ENCODE measurements around the gene PCNX4. TPM values are rescaled to one million over a fixed set of nuclear protein-coding genes. Genes with fewer than 3 reads are reported as not detected.

The PCNX4 gene
- total RNA-seq, 1 experiment from 2014 or later: 117 TPM

- no peaks in the 10 kb centered on the region for H3K36me3 ChIP-seq (ENCODE audit: low read depth, low read length)
- no peak overlapping the region for H3K4me3 ChIP-seq (ENCODE audit: low read length)
- POLR2A ChIA-PET (ENCODE audit: unreplicated experiment): interaction anchor here (0.6 kb wide), 1 partner anchor 21 kb away, joined by 4 read pairs; no protein-coding TSS in a partner anchor
- no TSS peak for BruUV-seq (replicated peaks)
- no peaks in the 10 kb centered on the region for H3K4me1 ChIP-seq (ENCODE audit: insufficient read depth, low read length)
- H3K9me3 ChIP-seq (ENCODE audit: low read length): no peaks in the 10 kb centered on the region
- no peaks in the 10 kb centered on the region for H3K9me2 ChIP-seq (replicated peaks; ENCODE audit: low read length)
- intact Hi-C loops (cut with micrococcal nuclease): loop anchor here (5.0 kb wide), 2 partner anchors 142 to 162 kb away; no protein-coding TSS in a partner anchor
- no peaks in the 10 kb centered on the region for H3K27me3 ChIP-seq (ENCODE audit: low read length)
- peak; percentile 29 for ATAC-seq
- no peak overlapping the region for H3K27ac ChIP-seq (ENCODE audit: low read length)
- TF ChIP-seq EZH2 (IDR thresholded peaks at IDR 0.05; ENCODE audit: low read length, unreplicated experiment): no peak
- H3K4me2 ChIP-seq (ENCODE audit: low read length): no peak overlapping the region
- CTCF ChIA-PET: interaction anchor here (0.5 to 0.6 kb wide), 3 partner anchors 253 to 836 kb away, joined by 3 to 13 read pairs (median 4); no protein-coding TSS in a partner anchor
- no peak for DNase-seq
- no peak overlapping the region for H3K9ac ChIP-seq (ENCODE audit: low read length)
- no peaks in the 10 kb centered on the region for H3K79me2 ChIP-seq (ENCODE audit: low read length)
- no peaks in the 10 kb centered on the region for H4K20me1 ChIP-seq (ENCODE audit: low read length)
- no peak overlapping the region for H2AFZ ChIP-seq (ENCODE audit: low read length)
- no peaks in the 10 kb centered on the region for H3F3A ChIP-seq (ENCODE audit: low read length, unreplicated experiment)
Observed at GRCh38 chr14:60189923-60190840, 98.5 kb downstream of the PCNX4 start.

- peak; percentile 35 for ATAC-seq
- no peak overlapping the region for H2AFZ ChIP-seq (ENCODE audit: low read length)
- H3K4me3 ChIP-seq (ENCODE audit: low read length): no peak overlapping the region
- no peak overlapping the region for H3K27ac ChIP-seq (ENCODE audit: low read length)
- no peak overlapping the region for H3K4me2 ChIP-seq (ENCODE audit: low read length)
- intact Hi-C loops (cut with micrococcal nuclease): loop anchor here (1.0 to 5.0 kb wide), 3 partner anchors 52 to 293 kb away; partner anchors contain the start of gene PPM1A
- peaks cover 3% of the 10 kb centered on the region for H3F3A ChIP-seq (ENCODE audit: low read length, unreplicated experiment)
- H3K9me3 ChIP-seq (ENCODE audit: low read length): no peaks in the 10 kb centered on the region
- H3K27me3 ChIP-seq (ENCODE audit: low read length): no peaks in the 10 kb centered on the region
- H3K9me2 ChIP-seq (replicated peaks; ENCODE audit: low read length): no peaks in the 10 kb centered on the region
- BruUV-seq (replicated peaks): no TSS peak
- peaks cover 26% of the 10 kb centered on the region for H3K4me1 ChIP-seq (ENCODE audit: insufficient read depth, low read length)
- no peaks in the 10 kb centered on the region for H4K20me1 ChIP-seq (ENCODE audit: low read length)
- no peaks in the 10 kb centered on the region for H3K36me3 ChIP-seq (ENCODE audit: low read depth, low read length)
- POLR2A ChIA-PET (ENCODE audit: unreplicated experiment): interaction anchor here (0.8 kb wide), 1 partner anchor 54 kb away, joined by 11 read pairs; the partner anchor contains the start of gene PPM1A
- TF ChIP-seq EZH2phosphoT487 (IDR thresholded peaks at IDR 0.05; ENCODE audit: borderline replicate concordance, low read length) (no peak), CTCF (conservative IDR thresholded peaks at IDR 0.05; ENCODE audit: low read depth, low read length) (peak; percentile 49), EZH2 (IDR thresholded peaks at IDR 0.05; ENCODE audit: low read length, unreplicated experiment) (no peak)
- DNase-seq: no peak
- no peak overlapping the region for H3K9ac ChIP-seq (ENCODE audit: low read length)
- H3K79me2 ChIP-seq (ENCODE audit: low read length): no peaks in the 10 kb centered on the region
- CTCF ChIA-PET: no interaction called here
Observed at GRCh38 chr14:60195179-60195810, 103.6 kb downstream of the PCNX4 start.

GRCh38 chr14:60196291-60196690, 104.6 kb downstream of the PCNX4 start:
- TF ChIP-seq EZH2 (IDR thresholded peaks at IDR 0.05; ENCODE audit: low read length, unreplicated experiment): no peak
- no peak for TF ChIP-seq CTCF (conservative IDR thresholded peaks at IDR 0.05; ENCODE audit: low read depth, low read length)
- TF ChIP-seq EZH2phosphoT487 (IDR thresholded peaks at IDR 0.05; ENCODE audit: borderline replicate concordance, low read length): no peak
- Histone ChIP-seq H4K20me1 (ENCODE audit: low read length) (no peaks in the 10 kb centered on the region), H3K27ac (ENCODE audit: low read length) (no peak overlapping the region), H3K9ac (ENCODE audit: low read length) (no peak overlapping the region), H3K4me1 (ENCODE audit: insufficient read depth, low read length) (peaks cover 26% of the 10 kb centered on the region), H3F3A (ENCODE audit: low read length, unreplicated experiment) (peaks cover 3% of the 10 kb centered on the region), H3K9me2 (replicated peaks; ENCODE audit: low read length) (no peaks in the 10 kb centered on the region), H3K27me3 (ENCODE audit: low read length) (no peaks in the 10 kb centered on the region), H3K4me2 (ENCODE audit: low read length) (no peak overlapping the region; the same call in 1 of the 2 replicates), H3K4me3 (ENCODE audit: low read length) (no peak overlapping the region), H3K79me2 (ENCODE audit: low read length) (no peaks in the 10 kb centered on the region), H3K36me3 (ENCODE audit: low read depth, low read length) (no peaks in the 10 kb centered on the region), H3K9me3 (ENCODE audit: low read length) (no peaks in the 10 kb centered on the region), H2AFZ (ENCODE audit: low read length) (no peak overlapping the region)
- CTCF ChIA-PET: no interaction called here
- POLR2A ChIA-PET (ENCODE audit: unreplicated experiment): no interaction called here
- intact Hi-C loops (cut with micrococcal nuclease): loop anchor here (5.0 kb wide), 2 partner anchors 51 to 151 kb away; partner anchors contain the start of gene PPM1A
- DNase-seq (peak; percentile 71), ATAC-seq (peak; percentile 50)
- no TSS peak for BruUV-seq (replicated peaks)

All from PC-3 (cell line).